Lower leg skin (tissue), 3 donors: ENCODE results near the gene SLC22A4.

Source experiments
- POLR2A ChIP-seq, 2 donors: fragments of 450-650 bp; IDR thresholded peaks; one replicate each; pipeline ENCODE4 v1.6.1; 2016 to 2017; ENCODE audit warnings: antibody characterized with exemption in 2 of 2, mild to moderate bottlenecking in 1 of 2, moderate library complexity in 1 of 2
- TF ChIP-seq, protein P1 (sequence below), 3 donors: fragments of 450-650 bp; IDR thresholded peaks; one replicate each; pipeline ENCODE4 v1.5.1; 2016; ENCODE audit warnings: antibody characterized with exemption in 3 of 3, mild to moderate bottlenecking in 3 of 3, moderate library complexity in 2 of 3

DNA sequence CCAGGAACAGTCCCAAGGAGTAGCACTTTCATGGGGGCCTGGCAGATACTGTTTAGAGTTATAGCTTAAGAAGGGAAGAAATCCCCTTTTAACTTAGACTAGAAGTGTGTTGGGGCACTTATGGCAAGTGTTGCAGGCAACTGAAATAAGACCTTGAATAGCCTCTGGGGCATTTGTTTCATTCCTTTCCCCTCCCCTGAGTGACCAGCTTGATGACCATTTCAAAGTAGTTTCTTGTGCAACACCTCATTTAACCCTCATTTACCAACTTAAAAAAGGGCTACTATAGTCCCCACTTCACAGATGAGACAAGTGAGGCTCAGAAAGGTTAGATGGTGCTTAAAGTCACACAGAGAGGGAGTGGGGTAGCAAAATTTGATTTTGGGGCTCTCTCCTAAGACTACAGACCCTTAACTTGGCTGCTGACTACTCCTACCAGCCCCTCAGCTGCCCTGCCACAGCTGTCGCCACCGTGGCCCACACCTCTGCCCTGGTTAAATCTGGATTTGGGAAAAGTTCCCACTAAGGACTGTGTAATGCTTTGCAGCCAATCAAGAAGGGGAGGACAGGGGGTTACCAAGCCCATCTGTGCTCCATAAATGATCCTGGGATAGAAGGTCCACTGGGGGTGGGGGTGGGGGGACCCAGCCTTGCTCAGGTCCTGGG is 31.2 kb upstream of the SLC22A4 start:
- TF ChIP-seq, protein P1, sequence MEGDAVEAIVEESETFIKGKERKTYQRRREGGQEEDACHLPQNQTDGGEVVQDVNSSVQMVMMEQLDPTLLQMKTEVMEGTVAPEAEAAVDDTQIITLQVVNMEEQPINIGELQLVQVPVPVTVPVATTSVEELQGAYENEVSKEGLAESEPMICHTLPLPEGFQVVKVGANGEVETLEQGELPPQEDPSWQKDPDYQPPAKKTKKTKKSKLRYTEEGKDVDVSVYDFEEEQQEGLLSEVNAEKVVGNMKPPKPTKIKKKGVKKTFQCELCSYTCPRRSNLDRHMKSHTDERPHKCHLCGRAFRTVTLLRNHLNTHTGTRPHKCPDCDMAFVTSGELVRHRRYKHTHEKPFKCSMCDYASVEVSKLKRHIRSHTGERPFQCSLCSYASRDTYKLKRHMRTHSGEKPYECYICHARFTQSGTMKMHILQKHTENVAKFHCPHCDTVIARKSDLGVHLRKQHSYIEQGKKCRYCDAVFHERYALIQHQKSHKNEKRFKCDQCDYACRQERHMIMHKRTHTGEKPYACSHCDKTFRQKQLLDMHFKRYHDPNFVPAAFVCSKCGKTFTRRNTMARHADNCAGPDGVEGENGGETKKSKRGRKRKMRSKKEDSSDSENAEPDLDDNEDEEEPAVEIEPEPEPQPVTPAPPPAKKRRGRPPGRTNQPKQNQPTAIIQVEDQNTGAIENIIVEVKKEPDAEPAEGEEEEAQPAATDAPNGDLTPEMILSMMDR (IDR thresholded peaks at IDR 0.05), result no peak
- no peak for TF ChIP-seq POLR2A (IDR thresholded peaks at IDR 0.05)
